ENCODE measurements around the gene QSOX2. TPM values are rescaled to one million over a fixed set of nuclear protein-coding genes. Genes with fewer than 3 reads are reported as not detected.

QSOX2 gene
- total RNA-seq, 1 experiment from 2014 or later: 34.6 TPM

GRCh38 chr9:136247551-136247916 is 1.9 kb upstream of the QSOX2 start:
- BruUV-seq (replicated peaks): no TSS peak
- no peak overlapping the region for H3K4me3 ChIP-seq (replicated peaks in 1 of 2; ENCODE audit: low read depth in 1 of 2, low read length in 2 of 2)
- H3K4me1 ChIP-seq (ENCODE audit: control insufficient read depth in 1 of 2, insufficient read depth in 2 of 2, low read length in 2 of 2): peaks cover 16 to 24% of the 10 kb centered on the region in 2 experiments
- ATAC-seq (no peak), DNase-seq (ENCODE audit: low read depth, low spot score) (no peak)
- peaks cover 29% of the 10 kb centered on the region for H3K79me2 ChIP-seq (ENCODE audit: insufficient read depth, low read length)
- ChIA-PET RAD21 (ENCODE audit: low non-redundant PET in 1 of 2, low total read pairs in 2 of 2, uncharacterized antibody in 2 of 2, unreplicated experiment in 2 of 2) (no interaction called here), POLR2A (no interaction called here), CTCF (no interaction called here)
- no peak overlapping the region for H3K9ac ChIP-seq (ENCODE audit: low read length)
- H3K27ac ChIP-seq (ENCODE audit: low read depth, low read length): no peak overlapping the region
- H3K4me2 ChIP-seq (ENCODE audit: low read length): no peak overlapping the region
- no peak overlapping the region for H2AFZ ChIP-seq (ENCODE audit: low read depth, low read length, poor library complexity, severe bottlenecking)
- no peaks in the 10 kb centered on the region for H3K27me3 ChIP-seq (ENCODE audit: insufficient read depth, low read length)
- TF ChIP-seq MAX (IDR thresholded peaks at IDR 0.05) (no peak), ZFX (IDR thresholded peaks at IDR 0.05) (no peak), EZH2phosphoT487 (IDR thresholded peaks at IDR 0.05; ENCODE audit: borderline replicate concordance) (no peak), ATF3 (IDR thresholded peaks at IDR 0.05) (no peak), POLR2A (IDR thresholded peaks at IDR 0.05; ENCODE audit: borderline replicate concordance, extremely low read depth, insufficient read depth, insufficient read length) (no peak), CTCF (IDR thresholded peaks at IDR 0.05 in 2 of 3, conservative IDR thresholded peaks at IDR 0.05 in 1 of 3; ENCODE audit: borderline replicate concordance in 1 of 3, insufficient read depth in 1 of 3, low read depth in 2 of 3, low read length in 2 of 3) (no peak), EGR1 (IDR thresholded peaks at IDR 0.05; ENCODE audit: low read depth) (no peak), JUND (IDR thresholded peaks at IDR 0.05) (no peak), CEBPB (IDR thresholded peaks at IDR 0.05; ENCODE audit: low read depth) (no peak), CBX3 (IDR thresholded peaks at IDR 0.05; ENCODE audit: low read depth) (no peak)
- intact Hi-C loops (cut with micrococcal nuclease): no loop called here
- H3K9me3 ChIP-seq (ENCODE audit: control insufficient read depth in 1 of 2, insufficient read depth in 1 of 2, low read depth in 1 of 2, low read length in 2 of 2): no peaks in the 10 kb centered on the region
- H4K20me1 ChIP-seq (ENCODE audit: insufficient read depth): peaks cover 7% of the 10 kb centered on the region; the same call in 1 of the 2 replicates
- H3K9me2 ChIP-seq (ENCODE audit: insufficient read depth): no peaks in the 10 kb centered on the region
- H3K36me3 ChIP-seq (ENCODE audit: control insufficient read depth in 1 of 2, insufficient read depth in 2 of 2, low read length in 2 of 2): peaks cover 0 to 4% of the 10 kb centered on the region in 2 experiments; a peak in 1 of 4 replicates
